NCI-H2196 treated with DMSO at 0.1 percent for 48 hours (cell line): ENCODE measurements around the gene SLC35B3.
"Not testable (repeated sequence)": the region's sequence is repeated elsewhere in the genome, so short reads cannot be mapped to it uniquely, and the experiment has no call there.

ENCODE experiments used
- DNase-seq: peaks from one replicate; lab custom pipeline; 2025; ENCODE audit not compliant: unreplicated experiment; lab: John Stamatoyannopoulos, UW

SLC35B3 gene

DNA sequence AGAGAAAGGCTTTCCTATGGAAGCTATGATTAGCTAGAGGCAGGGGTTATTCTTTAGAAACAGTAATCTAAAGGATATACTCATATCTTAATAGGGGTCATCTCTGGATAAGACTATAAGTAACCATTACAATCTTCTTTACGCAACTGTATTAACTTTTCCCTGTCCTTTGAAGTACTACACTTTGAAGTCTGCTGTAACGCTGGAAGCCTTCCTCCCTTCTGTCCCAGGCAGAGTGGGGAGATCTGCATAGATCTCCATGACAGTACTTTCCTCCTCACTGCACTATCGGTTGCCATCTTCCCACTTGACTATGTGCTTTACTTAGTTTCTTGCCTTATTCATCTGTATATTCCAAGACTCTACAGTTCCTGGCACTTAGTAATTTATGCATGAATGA lies 20.1 kb downstream of the SLC35B3 start:
- DNase-seq: no peak

DNA sequence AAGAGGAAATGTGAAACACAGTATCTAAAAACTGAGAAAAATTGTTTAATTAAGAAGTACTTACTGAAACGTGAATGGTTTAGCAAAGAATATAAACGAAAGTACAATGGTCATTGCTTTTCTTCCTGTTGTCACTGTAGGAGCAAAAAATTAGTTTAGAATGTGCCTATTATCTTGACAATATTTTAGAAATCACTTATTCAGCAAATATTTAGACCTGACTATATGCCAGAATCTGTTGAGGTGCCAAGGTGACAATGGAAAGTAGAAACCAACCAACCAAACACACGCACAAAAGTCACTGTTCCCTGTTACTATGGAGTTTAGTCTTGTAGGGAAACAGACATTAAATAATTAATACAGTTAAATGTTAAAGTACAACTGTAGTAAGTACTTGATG lies 20.5 kb downstream of the SLC35B3 start:
- no peak for DNase-seq

DNA sequence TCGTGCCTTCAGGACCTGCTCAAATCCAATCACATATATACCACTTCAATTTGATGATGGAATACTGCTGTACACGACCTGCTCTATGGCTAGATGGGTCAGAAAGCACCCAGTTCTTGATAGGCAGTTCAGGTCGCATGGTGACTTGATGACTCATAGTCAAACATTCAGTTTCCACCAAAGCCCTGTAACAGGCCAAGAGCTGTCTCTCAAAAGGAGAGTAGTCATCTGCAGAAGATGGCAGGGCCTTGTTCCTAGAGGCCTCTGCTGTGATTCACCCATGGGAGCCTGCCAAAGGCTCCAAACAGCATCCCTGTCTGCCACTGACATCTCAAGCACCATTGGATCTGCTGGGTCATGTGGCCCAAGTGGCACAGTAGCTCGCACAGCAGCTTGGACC lies 29.4 kb downstream of the SLC35B3 start:
- DNase-seq: not testable (repeated sequence)

DNA sequence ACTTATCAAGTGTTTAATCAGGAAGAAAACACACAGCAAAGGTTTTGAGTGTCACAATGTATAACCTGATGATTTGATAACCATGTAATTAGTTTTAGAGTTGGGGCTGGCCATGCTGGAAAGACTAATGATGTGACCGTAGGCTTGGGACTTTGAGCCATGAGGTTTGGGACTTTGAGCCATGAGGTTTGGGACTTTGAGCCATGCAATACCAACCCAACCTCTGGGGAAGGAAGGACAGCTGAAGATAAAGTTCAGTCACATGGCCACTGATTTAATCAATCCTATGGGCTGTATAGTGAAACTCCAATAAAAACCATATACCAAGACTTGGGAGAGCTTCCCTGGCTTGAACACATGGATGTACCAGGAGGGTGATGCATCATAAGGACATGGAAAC lies 32.8 kb downstream of the SLC35B3 start:
- no peak for DNase-seq

DNA sequence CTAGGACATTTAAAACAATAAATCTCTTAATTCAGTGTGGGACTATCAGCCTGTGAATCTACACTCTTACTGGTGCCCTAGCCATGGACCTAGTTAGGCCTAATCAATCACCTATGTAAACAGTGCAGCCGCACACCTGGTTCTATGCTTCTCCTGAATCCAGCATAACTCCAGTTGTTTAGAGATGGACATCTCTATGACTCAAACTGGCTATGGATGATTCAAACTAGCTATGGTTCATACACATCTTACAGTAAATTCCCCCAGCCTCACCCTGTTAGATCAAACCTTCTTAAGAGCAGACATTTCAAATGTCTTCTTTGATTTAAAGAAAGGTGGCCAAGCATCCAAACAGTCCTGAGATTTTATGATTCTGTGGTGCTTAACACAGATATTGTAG lies 34.7 kb downstream of the SLC35B3 start:
- no peak for DNase-seq

DNA sequence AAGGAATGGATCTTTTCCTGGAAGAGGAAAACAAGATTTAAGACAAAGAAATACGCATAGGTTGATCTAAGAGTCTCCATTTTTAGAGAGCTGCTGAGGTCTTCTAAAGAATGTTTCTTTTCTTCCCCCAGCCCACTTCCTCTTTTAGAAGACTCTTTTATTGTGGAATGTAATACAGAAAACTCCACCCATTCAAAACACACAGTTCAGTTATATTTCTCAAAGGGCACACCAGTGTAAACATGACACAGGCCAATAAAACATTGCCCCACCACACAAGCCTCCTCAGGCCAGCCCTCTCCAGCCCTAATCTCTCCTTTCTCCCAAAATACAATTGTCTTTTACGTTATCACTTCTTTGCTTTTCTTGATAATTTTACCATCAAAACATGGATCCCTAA lies 42.8 kb downstream of the SLC35B3 start:
- DNase-seq: no peak

DNA sequence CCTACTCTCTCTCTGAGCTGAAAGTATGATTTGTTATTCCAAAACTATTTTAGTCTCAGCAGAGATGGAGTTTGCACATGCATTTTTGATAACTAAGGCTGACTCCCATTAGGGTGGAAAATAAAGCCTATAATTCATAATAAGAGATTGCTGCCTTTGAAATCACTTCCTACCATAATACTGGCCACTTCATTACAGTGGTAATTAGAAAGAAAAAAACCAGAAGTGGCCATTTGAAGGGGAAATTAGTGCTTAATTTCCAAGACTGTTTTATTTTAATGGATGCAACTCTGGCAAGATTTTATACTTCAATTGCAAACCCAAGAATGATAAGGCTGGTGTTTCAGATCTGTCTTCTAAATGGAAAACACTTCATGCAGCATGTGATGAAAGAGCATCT lies 43.4 kb downstream of the SLC35B3 start:
- no peak for DNase-seq

DNA sequence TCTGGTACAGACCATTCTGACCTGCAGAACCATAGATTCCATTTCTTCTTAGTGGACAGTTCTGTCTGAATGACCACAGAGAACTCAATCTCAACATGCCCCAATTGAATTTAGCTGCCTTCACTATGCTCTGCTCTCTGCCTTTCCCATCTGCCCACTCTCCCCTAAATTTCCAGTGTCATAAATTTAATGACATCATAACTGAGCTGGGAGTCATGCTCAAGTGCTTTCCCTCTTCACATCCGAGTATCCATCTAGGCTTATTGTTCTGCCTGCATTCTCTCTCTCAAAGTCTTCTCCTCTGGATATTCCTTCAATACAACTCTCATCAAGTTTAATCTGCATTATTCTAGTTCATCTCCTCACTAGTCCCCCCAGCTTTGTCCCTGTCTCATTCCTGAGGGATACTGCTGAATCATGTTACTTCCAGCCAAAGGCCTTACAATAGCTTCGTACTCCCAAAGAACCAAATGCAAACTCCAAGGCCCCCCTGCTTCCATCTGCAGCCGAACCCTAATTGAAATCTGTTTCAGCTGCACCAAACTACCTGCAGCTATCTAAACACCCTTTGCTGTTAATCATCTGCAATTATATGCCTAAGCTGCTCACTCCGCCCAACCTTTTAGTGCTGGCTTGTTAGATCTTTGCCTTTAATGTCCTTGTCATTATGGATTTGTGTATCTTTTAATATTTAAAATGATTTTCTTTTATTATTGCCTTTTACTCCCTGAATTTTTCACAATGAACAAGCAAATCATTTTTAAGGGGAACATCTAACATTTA lies 46.1 kb downstream of the SLC35B3 start:
- DNase-seq: no peak

DNA sequence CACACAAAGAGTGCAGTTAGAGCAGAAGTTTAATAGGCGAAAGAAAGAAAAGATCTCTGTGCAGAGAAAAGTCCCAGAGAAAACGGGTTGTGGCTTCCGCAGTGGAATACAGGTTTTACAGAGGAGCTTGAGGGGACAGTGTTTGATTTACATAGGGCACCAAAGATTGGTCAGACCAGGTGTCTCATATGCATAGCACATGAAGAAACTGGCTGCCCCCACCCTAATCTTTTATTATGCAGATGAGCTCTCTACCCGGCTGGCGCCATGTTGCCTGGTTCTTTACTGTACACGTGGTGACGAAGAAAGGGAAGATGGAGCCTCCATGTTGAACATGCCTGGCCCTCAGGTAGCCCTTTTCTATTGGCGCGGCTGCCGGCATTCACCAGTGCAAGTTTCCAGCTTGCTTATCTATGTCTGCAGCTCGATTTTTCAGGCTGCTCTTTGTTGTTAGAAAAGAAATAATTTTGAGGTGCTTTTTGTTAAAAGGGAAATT lies 47.4 kb downstream of the SLC35B3 start:
- DNase-seq: no peak

DNA sequence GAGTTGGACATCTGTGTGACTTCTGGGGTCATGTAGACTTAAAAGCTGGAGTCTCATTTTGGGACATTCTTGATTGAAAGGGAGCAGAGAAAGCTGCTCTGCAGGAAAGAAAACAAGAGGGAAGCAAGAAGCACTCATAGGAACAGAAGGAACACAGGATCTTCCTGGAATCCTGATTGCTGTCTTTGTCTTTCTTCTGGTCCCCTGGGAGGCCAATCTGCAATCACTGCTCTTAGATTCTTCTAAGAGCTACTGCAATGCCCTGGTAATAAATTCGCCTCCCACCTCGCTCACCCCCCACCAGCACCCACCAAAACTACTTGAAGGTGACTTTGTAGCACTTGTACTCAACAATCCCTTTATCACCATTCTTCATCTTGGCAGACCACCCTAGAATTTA lies 51.8 kb downstream of the SLC35B3 start:
- DNase-seq: no peak

DNA sequence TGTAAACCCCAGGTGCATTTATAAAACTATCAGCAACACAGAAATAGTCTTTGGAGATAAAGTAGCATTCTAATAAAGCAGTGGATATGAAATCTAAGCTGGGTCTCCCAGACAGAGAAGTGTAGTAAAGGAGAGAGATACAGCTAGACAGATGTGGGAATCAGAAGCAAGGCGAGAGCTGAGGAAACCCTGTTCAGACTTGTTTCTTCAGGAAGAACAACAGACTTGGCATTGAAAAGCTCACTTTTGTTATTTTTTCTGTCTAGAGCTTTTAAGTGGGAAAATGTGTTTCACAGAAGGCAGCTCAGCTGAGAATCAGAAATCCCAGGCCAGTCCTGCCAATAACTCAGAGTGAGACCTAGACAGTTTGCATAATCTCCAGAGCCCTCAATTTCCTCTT lies 52.9 kb downstream of the SLC35B3 start:
- no peak for DNase-seq

DNA sequence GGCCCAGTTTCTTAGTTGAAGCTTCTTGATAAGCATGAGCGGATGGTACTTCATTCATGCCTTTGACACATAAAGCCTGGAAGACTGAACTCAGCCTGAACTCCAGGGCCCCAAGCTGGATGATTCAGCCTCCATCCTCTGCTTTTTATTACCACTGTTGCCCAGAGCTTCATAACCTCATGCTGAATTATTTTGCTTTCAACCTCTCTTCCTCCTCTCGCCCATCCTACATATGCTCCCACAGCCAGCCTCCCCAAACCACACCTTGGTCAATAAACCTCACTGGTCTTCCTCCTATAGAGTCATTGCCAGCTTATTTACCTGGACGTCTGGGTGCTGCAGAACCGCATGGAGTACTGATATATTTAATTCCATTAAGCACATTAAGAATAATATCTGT lies 59.4 kb downstream of the SLC35B3 start:
- no peak for DNase-seq
